Measurements from ENCODE around the gene HIVEP3.

GRCh38 chr1:41673378-41673777 is 245.3 kb downstream of the HIVEP3 start:
- TF ChIP-seq CTCF (IDR thresholded peaks at IDR 0.05; ENCODE audit: insufficient read depth, low read length) = no peak
- no peak for TF ChIP-seq REST (IDR thresholded peaks at IDR 0.05; ENCODE audit: insufficient replicate concordance, low read depth)
